ENCODE results near the gene FZD1. TPM values are rescaled to one million over a fixed set of nuclear protein-coding genes. Genes with fewer than 3 reads are reported as not detected.
"Not testable (repeated sequence)": the region's sequence is repeated elsewhere in the genome, so short reads cannot be mapped to it uniquely, and the experiment has no call there.

The FZD1 gene
- total RNA-seq, 1 donor from 2014 or later: 6.9 TPM

DNA sequence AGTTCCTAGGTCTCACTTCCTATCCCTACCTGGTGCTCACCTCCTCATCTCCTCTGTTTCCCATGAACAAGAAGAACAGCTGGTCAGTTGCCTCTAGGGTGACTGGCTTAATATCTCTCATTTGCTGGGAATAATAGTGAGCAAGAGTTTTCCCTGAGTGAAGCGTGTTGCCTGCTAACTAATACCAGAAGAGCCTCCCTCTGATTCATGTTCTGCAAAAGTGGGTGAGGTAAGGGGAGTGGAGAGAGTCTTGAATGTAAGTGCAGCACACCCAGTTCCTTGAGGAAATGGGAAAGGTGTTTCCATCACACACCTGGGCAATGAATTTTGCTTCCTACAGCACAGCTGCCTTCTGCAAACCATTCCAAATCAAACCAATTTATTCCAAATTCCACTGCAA is 29.6 kb downstream of the FZD1 start:
- FAIRE-seq (no peak), DNase-seq (ENCODE audit: low spot score in 2 of 2) (no peak)

DNA sequence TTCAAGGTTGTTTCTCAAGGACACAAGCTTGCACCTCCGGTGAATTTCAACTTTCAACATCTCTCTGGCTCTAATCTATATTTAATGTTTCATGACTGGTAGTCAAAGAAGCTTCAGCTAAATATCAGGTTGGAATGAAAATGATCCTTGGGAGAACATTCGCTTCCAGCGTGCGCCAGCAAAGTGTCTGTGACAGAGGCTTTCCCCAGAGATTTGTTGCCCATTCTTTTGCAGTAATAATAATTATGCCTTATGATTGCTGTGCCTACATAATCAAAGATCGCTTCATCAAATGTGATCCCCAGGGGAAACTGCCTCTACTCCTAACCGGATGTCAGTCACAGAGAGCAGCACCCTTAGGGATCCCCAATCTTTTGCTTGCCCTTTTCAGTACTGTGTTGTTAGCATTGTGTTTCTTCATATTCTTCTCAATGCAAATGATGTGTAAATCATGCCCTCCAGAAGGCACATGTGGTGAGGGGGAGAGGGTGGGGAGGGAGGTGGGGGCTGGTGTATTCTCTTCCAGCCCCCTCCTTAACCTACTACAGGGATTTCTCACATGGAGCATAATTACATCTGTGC is 30.5 kb downstream of the FZD1 start:
- no peak for FAIRE-seq
- no peak for DNase-seq (ENCODE audit: low spot score in 2 of 2)

DNA sequence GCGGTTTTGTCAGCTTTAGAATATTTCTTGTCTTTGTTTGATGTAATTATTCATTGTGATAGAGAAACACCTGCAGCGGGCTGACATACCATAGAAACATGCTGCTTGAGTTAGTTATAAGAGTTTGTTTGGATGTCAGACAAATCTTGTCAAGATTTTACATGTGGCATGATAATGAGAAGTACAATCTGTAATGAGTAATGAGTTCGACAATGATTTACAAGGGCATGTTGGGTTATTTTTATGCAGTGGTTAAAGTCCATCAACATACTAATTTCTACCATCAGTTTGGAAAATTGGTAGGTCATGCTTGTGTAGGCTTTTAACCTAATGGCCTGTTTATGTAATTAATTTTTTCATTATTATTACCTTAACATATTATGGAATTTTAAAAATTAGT is 31.3 kb downstream of the FZD1 start:
- DNase-seq (ENCODE audit: low spot score in 2 of 2): no peak
- no peak for FAIRE-seq

DNA sequence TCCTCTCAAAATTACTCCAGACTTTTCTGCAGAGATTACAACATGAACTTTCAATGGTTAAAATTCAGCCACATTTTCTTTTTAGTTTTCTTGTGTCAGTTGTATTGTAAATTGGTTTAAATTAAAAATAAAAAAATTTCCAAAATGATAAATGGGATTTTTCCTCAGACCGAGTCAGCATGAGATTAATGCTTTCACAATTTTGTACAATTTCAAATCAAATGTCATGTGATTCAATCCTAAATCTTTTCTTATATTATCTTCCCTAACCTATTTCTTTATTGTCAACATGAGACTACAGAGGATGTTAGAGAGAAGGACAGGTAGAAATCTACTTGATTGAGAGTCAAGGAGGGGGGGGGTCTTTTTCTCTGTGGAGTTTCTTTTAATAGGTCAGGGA is 33.7 kb downstream of the FZD1 start:
- DNase-seq (ENCODE audit: low spot score in 2 of 2) (no peak), FAIRE-seq (no peak)

DNA sequence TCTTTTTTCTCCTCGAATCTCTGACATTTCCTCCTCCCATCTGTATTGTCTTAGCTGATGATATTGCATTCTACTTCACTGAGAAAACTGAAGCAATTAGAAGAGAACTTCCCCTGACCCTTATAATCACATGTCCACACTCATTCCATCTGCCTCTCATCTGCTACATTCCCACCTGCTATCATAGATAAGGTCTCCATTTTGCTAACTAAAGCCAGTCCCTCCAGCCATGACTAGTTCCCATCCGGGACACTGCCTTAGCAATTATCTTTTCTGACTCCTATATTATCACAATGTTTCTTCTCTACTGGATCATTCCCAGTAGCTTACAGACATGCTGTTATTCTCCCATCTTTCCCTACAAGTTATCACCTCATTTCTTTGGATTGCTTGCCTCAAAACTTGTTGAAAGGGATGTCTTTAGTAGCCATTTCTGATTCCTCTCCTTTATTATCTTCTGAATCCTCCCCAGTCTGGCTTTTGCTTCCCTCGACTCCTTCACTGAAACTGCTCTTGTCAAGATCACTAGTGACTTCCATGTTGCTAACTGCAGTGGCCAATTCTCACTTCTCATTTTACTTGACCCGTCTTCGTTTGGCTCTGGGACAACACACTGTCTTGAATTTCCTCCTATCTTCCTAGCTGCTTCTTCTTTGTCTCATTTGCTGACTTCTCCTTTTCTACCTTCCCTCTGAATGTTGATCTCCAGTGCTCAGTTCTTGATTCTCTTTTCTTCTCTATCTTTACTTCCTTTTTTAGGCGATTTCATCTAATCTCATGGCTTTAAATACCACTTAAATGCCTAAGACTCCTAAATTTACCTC is 35.9 kb downstream of the FZD1 start:
- no peak for FAIRE-seq

DNA sequence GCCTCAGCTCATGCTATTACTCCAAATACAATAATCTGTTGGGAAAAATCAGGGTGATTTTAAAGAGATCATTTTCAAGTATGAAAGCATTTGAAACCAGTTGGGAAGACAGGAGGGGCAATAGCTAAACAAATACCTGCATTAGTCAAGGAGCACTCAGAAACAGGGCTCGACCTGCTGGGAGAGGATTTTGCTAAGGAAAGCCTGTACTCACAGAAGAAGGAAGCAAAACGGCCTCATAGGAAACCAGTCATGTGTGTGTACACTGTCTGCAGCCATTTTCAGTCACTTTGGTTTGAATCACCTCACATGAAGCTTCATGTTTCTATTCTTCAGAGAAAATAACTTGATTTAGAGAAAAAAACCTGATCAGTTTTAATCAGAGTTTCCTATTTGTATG is 38.6 kb downstream of the FZD1 start:
- DNase-seq (ENCODE audit: low spot score in 2 of 2) (no peak), FAIRE-seq (no peak)

More for the DNA sequence above, 35.9 kb downstream of the FZD1 start:
- DNase-seq (ENCODE audit: low spot score in 2 of 2): no peak

DNA sequence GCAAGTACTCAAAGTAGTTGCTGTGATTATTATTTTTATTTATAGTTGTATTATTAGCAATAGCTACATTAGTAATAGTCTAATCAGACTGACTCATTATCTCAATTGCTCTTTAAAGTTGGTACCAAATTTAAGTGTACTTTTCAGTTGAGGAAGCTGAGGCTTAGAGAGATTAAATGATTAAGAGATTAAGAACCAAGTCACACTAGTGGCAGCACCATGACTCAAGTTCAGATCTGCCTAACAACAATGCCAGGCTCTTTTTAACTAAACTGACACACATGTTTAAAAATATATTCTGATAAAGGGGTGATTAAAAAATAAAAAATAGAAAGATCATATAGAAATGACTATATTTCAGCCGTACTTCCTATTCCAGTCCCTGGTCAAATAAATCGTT is 42.0 kb downstream of the FZD1 start:
- no peak for FAIRE-seq

DNA sequence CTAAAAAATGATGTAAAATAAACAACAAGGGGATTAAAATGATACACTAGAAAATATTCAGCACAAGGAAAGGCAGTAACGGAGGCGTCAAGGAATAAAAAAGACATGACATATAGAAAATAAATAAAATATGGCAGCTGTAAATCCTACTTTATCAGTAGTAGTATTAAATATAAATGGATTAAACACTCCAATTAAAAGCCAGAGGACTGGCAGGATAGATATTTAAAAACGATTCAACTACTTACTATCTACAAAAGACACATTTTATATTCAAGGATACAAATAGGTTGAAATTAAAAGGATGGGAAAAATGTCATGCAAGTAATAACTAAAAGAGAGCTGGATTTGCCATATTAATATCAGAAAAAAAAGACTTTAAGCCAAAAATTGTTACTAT is 43.2 kb downstream of the FZD1 start:
- DNase-seq (ENCODE audit: low spot score in 2 of 2) (no peak), FAIRE-seq (no peak)

More for the DNA sequence above, 42.0 kb downstream of the FZD1 start:
- DNase-seq (ENCODE audit: low spot score in 2 of 2): no peak

DNA sequence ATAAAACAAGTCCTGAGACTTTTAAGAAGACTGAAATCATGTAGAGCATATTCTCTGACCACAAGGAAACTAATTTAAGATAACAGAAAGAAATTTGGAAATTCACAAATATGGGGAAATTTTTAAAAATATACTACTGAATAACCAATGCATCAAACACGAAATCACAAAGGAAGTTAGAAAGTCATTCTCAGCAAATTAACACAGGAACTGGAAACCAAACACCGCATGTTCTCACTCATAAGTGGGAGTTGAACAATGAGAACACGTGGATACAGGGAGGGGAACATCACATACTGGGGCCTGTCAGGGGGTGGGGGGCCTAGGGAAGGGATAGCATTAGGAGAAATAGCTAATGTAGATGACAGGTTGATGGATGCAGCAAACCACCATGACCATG is 44.0 kb downstream of the FZD1 start:
- FAIRE-seq: not testable (repeated sequence)

DNA sequence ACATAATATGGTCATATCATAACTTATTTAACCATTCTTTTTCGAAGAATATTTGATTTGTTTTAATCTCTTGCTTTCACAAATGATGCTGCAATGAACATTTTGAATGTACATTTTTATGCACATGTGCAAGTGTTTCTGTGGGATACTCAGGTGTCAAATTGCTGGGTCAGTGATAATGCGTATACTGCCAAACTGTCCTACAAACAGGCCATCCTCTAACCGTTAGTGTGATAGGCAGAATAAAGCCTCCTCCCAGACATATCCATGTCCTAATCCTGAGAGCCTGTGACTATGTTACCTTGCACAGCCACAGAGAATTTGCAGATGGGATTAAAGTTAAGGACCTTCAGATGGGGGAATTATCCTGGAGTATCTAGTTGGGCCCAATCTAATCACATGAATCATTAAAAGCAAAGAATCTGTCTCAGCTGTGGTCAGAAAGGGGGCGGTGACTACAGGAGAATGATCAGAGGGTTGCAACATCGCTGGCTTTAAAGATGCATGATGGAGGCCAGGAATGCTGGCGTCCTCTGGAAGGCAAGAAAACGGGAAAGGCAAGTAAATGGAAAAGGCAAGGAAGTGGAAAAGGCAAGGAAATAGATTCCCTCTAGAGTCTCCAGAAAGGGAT is 46.7 kb downstream of the FZD1 start:
- DNase-seq (ENCODE audit: low spot score in 2 of 2): no peak
- no peak for FAIRE-seq

More for the DNA sequence above, 44.0 kb downstream of the FZD1 start:
- not testable (repeated sequence) for DNase-seq (ENCODE audit: low spot score in 2 of 2)

DNA sequence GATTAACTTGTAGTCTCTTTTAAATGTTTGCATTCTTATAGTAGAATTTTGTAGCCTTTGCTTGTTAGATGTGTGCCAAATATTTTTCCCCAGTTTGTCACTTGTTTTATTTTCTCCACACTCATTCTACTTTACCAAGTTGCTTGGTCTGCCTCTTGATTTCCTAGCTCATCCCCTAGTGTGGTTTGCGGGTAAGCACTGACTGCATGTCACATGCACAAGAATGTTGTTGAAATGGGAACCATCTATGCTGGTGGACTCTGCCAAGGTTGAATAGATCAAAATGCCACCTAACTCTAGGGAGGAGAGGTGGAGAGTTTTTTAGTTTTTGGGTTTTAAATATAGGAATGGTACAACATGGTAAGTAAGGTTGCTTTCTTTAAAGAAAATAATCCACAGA is 47.6 kb downstream of the FZD1 start:
- DNase-seq (ENCODE audit: low spot score in 2 of 2) (no peak), FAIRE-seq (no peak)

DNA sequence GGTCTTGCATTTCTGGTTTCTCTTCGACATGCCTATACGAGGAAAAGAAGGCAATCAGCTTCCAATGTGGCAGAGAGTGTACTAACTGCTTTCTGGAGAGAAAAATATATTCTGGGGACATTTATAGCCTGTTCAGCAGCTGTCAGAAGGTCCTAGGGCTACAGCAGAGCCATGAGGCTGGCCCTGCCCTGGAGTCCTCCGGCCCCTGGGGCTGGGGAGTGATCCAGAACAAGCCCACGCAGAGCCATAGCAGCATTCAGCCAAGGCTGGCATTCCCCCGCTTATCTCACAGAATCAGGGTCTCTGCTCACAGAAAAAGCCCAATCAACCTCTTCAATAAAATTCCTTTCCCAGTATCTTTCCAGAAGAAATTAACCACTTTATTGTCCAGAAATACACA is 48.9 kb downstream of the FZD1 start:
- FAIRE-seq (no peak), DNase-seq (ENCODE audit: low spot score in 2 of 2) (no peak)

DNA sequence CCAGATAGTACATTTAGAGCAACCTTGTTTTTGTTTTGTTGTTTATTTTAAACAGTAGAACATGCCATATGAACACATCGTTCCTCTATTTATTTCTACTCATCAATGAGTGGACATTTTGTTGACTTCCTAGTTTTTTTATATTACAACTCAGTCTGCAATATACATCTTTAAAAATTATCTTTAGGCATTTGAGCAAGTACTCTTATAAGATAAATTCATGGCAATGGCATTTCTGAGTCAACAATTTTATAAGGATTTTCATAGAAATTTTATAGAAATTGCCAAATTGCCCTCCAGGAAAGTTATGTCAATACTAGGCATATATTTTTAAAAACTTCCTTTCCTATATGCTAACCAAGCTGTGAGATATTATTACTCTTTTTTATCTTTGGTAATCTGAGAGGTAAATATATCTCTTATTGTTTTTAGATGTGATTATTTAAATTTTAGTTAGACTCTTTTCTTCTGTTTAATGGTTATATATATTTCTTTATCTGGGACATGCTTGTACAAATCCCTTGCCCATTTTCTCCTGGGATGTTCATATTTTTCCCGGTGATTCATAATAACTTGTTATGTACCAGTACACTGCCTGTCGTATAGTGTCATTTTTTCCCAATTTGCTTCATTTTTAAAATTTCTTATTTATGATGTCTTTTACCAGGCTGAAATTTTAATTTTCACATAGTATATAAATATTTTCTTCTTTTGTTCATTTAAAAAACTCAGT is 50.5 kb downstream of the FZD1 start:
- FAIRE-seq (no peak), DNase-seq (ENCODE audit: low spot score in 2 of 2) (no peak)

DNA sequence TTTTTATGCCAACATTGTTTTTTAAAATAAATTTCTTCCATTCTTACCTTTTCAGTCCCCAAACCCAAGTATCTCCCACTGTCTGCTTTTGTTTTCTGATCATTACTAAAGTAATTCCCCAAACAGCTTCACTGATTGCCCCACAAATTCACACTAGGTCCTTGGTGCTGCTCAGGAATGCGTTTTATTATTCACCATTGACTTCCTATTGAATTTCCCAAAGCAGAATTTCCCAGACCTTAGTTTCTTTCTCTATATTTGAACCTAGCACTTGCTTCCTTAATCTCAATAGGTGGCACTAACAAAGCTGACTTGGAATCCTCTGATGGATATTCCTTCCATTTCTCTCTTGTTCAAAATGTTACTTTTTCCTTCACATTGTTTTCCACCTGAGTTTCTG is 52.2 kb downstream of the FZD1 start:
- no peak for FAIRE-seq

DNA sequence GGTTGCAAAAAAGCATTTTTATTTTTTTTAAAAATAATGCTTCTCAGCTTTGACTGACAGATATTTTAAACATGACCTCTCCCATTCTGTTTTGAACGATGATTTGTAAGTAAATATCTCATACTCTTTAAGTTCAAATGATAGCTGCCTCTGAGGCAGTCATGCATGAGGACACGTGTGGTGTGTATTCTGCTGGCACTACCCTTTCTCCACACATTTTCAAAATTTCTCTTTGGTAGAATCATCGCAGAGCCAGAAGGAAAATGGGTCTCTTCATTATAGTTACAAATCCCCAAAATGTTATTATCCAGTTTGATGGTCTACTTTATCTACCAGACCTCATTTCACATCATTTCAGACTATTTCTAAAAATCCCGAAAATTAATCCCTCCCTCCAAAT is 55.1 kb downstream of the FZD1 start:
- no peak for FAIRE-seq
- DNase-seq (ENCODE audit: low spot score in 2 of 2): no peak

More for the DNA sequence above, 52.2 kb downstream of the FZD1 start:
- DNase-seq (ENCODE audit: low spot score in 2 of 2): no peak

DNA sequence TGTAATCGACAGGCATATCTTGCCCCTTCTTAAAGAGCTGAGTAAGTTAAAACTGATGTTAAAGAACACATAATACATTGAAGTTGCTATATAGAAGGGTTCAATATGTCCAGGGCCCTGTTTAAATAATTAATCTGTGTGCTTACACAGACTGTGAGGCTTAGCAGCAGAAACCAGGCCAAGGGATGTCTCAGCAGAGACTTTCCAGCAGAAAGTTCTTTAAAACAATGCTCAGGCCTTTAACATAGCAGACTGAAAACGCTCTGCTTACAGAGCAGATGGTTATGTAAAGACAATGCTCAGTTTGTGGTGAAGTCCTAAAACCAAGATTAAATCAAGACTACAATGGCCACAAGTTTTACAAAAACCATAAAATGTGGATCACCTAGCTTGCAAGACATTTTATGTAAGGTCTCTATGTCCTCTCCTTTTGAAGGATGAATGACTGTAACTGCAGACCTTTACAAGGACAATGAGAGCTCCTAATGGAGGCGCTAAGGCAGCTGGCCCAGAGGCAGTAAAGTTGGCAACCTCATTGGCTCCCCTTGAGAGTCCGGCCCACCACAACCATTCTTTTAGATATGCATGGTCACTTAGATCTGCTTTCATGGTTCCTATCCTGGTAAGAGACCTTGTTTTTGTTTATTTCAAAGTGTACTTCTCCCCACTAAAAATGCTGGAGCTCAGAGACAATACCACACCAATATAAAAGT is 56.3 kb downstream of the FZD1 start:
- FAIRE-seq: no peak
- no peak for DNase-seq (ENCODE audit: low spot score in 2 of 2)

Measured in frontal cortex (tissue), 4 donors.